Measurements from ENCODE around the gene ANTXR2. TPM values are rescaled to one million over a fixed set of nuclear protein-coding genes. Genes with fewer than 3 reads are reported as not detected.

The ANTXR2 gene
- total RNA-seq, 2 experiments from 2014 or later: 15.0 to 18.0 TPM

DNA sequence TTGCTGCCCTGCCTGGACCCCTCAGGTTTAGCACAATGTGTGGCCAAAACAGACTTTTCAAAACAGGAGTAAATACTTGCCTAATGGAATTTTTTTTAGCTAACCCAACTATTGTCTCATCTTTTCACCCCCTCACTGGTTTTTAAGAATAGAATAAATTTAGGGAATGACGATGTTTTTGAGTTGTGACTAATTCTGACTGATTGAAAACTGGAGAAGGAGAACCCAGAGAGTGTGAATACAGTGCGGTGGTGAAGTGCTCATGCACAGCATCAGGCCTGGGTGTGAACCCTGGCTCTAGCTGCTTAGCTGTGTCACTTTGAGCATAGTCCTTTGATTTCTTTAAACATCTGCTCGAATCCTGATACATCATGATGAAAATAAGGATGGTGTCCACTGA, 10.5 kb downstream of the ANTXR2 start:
- CTCF ChIA-PET: no interaction called here
- DNase-seq (no peak), ATAC-seq (no peak)
- Mint-ChIP-seq H3K4me3 (no peak overlapping the region), H3K27me3 (ENCODE audit: low read depth) (no peaks in the 10 kb centered on the region), H3K4me1 (ENCODE audit: low read depth) (peaks cover 27% of the 10 kb centered on the region), H3K27ac (no peak overlapping the region), H3K36me3 (ENCODE audit: low read depth) (peaks cover 31% of the 10 kb centered on the region), H3K9me3 (ENCODE audit: insufficient read depth) (no peaks in the 10 kb centered on the region)
- POLR2A ChIA-PET: no interaction called here

DNA sequence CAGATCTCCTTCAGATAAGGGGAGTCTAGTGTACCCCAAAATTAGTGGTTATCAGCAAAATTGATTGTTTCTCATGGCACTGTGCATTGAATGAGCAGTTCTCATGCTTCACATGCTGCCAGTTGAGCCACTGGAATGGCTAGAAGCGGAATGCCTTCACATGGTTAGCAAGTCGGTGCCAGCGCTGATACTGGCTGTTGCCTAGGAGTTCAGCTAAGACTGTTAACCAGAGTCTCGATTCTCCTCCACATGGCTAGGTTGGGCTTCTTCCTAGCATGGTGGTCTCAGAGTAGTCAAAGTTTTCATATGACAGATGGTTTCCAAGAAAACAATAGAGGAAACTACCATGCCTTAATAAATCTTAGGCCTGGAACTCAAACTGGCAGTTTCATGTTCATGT, 12.2 kb downstream of the ANTXR2 start:
- ChIA-PET POLR2A (no interaction called here), CTCF (interaction anchor here (1.2 kb wide), 1 partner anchor 66 kb away, joined by 3 read pairs; no protein-coding TSS in a partner anchor)
- H3K9me3 Mint-ChIP-seq (ENCODE audit: insufficient read depth): no peaks in the 10 kb centered on the region
- H3K27me3 Mint-ChIP-seq (ENCODE audit: low read depth): no peaks in the 10 kb centered on the region
- no peak overlapping the region for H3K4me3 Mint-ChIP-seq
- H3K27ac Mint-ChIP-seq: no peak overlapping the region
- ATAC-seq (no peak), DNase-seq (no peak)
- peaks cover 23% of the 10 kb centered on the region for H3K36me3 Mint-ChIP-seq (ENCODE audit: low read depth)
- peaks cover 25% of the 10 kb centered on the region for H3K4me1 Mint-ChIP-seq (ENCODE audit: low read depth)

DNA sequence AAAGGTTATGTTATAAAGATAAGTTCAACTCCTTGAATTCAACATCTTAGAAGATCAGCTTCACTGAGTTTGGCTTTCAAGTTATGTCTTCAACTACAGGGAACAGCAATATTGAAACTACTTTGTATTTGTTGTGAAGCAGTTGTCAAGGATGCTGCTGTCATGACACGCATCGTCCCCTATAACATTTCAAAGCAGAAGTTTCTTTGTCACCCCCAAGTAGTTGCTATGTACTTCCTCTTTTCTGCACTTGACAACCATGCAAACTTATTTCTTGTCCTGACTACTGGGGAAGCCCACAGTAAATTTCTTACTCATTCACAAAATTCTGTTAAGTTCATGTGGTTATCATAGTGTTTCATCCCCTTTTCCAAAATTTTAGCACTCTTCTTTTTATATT, 14.3 kb downstream of the ANTXR2 start:
- POLR2A ChIA-PET: interaction anchor here (1.1 to 1.6 kb wide), 5 partner anchors 11 to 67 kb away, joined by 3 to 6 read pairs (median 5); partner anchors contain the start of gene ANTXR2
- ATAC-seq (peak; percentile 94), DNase-seq (peak; percentile 75)
- CTCF ChIA-PET: interaction anchor here (1.0 to 2.9 kb wide), 7 partner anchors 14 to 144 kb away, joined by 3 to 15 read pairs (median 5); no protein-coding TSS in a partner anchor
- Mint-ChIP-seq H3K9me3 (ENCODE audit: insufficient read depth) (no peaks in the 10 kb centered on the region), H3K27me3 (ENCODE audit: low read depth) (no peaks in the 10 kb centered on the region), H3K27ac (peak overlapping the region; percentile 95), H3K4me1 (ENCODE audit: low read depth) (peaks cover 34% of the 10 kb centered on the region), H3K4me3 (peak overlapping the region; percentile 77), H3K36me3 (ENCODE audit: low read depth) (peaks cover 26% of the 10 kb centered on the region)

- peaks cover 35% of the 10 kb centered on the region for H3K4me1 Mint-ChIP-seq (ENCODE audit: low read depth)
- no peak overlapping the region for H3K4me3 Mint-ChIP-seq
- ATAC-seq: no peak
- H3K36me3 Mint-ChIP-seq (ENCODE audit: low read depth): peaks cover 39% of the 10 kb centered on the region
- H3K27me3 Mint-ChIP-seq (ENCODE audit: low read depth): no peaks in the 10 kb centered on the region
- no peak overlapping the region for H3K27ac Mint-ChIP-seq
- no peak for DNase-seq
- ChIA-PET CTCF (interaction anchor here (1.2 to 1.7 kb wide), 2 partner anchors 9 to 71 kb away, joined by 4 to 5 read pairs; no protein-coding TSS in a partner anchor), POLR2A (no interaction called here)
- no peaks in the 10 kb centered on the region for H3K9me3 Mint-ChIP-seq (ENCODE audit: insufficient read depth)
These were observed 18.7 kb downstream of the ANTXR2 start for GRCh38 chr4:80054375-80054774.

DNA sequence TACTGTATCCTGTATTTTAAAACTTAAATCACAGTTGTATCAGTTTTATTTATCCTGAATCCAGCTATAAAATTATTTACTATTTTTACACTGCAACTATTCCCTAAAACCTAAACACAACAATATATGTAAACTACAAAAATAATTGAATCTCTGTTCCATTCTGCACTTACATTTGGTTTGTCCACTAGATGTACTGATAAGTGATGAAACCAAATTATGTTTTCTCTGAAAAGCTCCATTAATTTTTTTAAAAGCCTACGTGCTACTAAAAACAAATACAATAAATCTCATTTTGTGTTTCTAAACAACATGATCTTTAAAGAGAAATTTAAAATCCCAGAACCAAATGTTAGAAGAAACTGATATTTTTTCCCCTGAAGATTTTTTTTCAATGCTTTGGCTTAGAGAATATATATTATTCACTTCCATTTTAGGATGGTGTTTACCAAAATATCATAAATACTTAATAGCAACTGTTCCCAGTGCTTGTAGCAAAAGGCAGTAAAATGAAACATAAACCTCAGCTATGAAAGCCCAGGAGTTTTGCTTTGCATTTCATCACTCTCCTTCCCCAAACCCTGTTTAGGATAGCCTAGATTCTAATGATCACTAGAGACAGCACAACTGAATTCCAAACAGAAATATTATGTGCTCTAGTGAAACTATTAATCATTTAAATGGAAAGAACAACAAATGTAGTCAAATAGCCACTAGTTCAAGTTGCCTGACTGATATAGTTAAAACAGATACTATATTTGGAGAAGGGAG, 19.7 kb downstream of the ANTXR2 start:
- Mint-ChIP-seq H3K4me1 (ENCODE audit: low read depth) (peaks cover 25% of the 10 kb centered on the region), H3K9me3 (ENCODE audit: insufficient read depth) (no peaks in the 10 kb centered on the region), H3K27ac (no peak overlapping the region), H3K27me3 (ENCODE audit: low read depth) (no peaks in the 10 kb centered on the region), H3K4me3 (no peak overlapping the region), H3K36me3 (ENCODE audit: low read depth) (peaks cover 42% of the 10 kb centered on the region)
- CTCF ChIA-PET: interaction anchor here (1.6 kb wide), 1 partner anchor 18 kb away, joined by 3 read pairs; no protein-coding TSS in a partner anchor
- POLR2A ChIA-PET: no interaction called here
- DNase-seq (no peak), ATAC-seq (no peak)

- CTCF ChIA-PET: no interaction called here
- H3K27me3 Mint-ChIP-seq (ENCODE audit: low read depth): no peaks in the 10 kb centered on the region
- POLR2A ChIA-PET: no interaction called here
- no peaks in the 10 kb centered on the region for H3K9me3 Mint-ChIP-seq (ENCODE audit: insufficient read depth)
- no peak for ATAC-seq
- no peak overlapping the region for H3K4me3 Mint-ChIP-seq
- no peak overlapping the region for H3K27ac Mint-ChIP-seq
- peaks cover 12% of the 10 kb centered on the region for H3K4me1 Mint-ChIP-seq (ENCODE audit: low read depth)
- peaks cover 43% of the 10 kb centered on the region for H3K36me3 Mint-ChIP-seq (ENCODE audit: low read depth)
- DNase-seq: no peak
These were observed 23.1 kb downstream of the ANTXR2 start for GRCh38 chr4:80049813-80050534.

DNA sequence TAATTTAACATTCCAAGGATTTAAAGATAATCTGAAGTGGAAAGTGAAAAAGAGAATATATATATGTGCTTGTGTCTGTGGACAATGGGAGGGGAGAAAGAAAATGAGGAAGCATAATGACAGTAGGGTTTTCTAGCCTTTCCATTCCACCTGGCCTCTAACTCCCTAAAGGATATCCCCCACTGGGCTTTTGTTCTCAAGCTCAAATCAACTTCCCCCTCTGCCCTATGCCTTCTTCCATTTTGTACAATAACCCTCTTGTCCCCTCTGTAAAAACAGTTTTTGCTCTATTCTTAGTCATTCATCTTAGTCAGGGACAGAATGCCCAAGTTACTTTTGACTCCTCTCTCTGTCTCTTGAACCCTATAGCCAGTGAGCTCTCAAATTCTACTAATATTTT, 23.6 kb downstream of the ANTXR2 start:
- no peak overlapping the region for H3K4me3 Mint-ChIP-seq
- peaks cover 10% of the 10 kb centered on the region for H3K4me1 Mint-ChIP-seq (ENCODE audit: low read depth)
- peaks cover 40% of the 10 kb centered on the region for H3K36me3 Mint-ChIP-seq (ENCODE audit: low read depth)
- ATAC-seq (no peak), DNase-seq (no peak)
- ChIA-PET CTCF (no interaction called here), POLR2A (no interaction called here)
- H3K9me3 Mint-ChIP-seq (ENCODE audit: insufficient read depth): no peaks in the 10 kb centered on the region
- no peaks in the 10 kb centered on the region for H3K27me3 Mint-ChIP-seq (ENCODE audit: low read depth)
- H3K27ac Mint-ChIP-seq: no peak overlapping the region

- Mint-ChIP-seq H3K4me3 (no peak overlapping the region), H3K36me3 (ENCODE audit: low read depth) (peaks cover 27% of the 10 kb centered on the region), H3K27me3 (ENCODE audit: low read depth) (no peaks in the 10 kb centered on the region), H3K27ac (no peak overlapping the region), H3K4me1 (ENCODE audit: low read depth) (no peaks in the 10 kb centered on the region), H3K9me3 (ENCODE audit: insufficient read depth) (no peaks in the 10 kb centered on the region)
- ATAC-seq: no peak
- DNase-seq: no peak
- ChIA-PET POLR2A (no interaction called here), CTCF (interaction anchor here (1.3 to 1.6 kb wide), 2 partner anchors 9 to 12 kb away, joined by 3 to 5 read pairs; no protein-coding TSS in a partner anchor)
These were observed 27.2 kb downstream of the ANTXR2 start for GRCh38 chr4:80045786-80046185.

DNA sequence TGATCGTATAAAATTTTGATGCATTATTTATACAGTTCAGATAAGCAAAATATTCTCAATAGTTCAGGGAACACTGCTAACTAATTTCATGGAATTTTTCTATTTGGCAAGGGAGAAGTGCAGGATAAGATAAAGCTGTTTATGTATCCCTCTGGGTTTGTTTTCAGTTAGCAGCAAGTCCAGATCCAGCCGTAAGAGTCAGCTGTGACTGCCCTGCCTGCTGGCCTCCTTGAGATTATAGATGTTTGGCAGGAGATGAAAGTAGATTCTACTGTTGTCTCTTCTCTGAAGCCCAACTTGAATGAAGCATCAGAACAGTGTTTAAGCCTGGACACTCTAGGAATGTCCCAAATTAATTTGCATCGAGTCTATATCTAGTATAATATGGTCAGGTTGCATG, 29.5 kb downstream of the ANTXR2 start:
- no peaks in the 10 kb centered on the region for H3K4me1 Mint-ChIP-seq (ENCODE audit: low read depth)
- H3K9me3 Mint-ChIP-seq (ENCODE audit: insufficient read depth): no peaks in the 10 kb centered on the region
- ATAC-seq: no peak
- no peak overlapping the region for H3K27ac Mint-ChIP-seq
- peaks cover 28% of the 10 kb centered on the region for H3K36me3 Mint-ChIP-seq (ENCODE audit: low read depth)
- CTCF ChIA-PET: interaction anchor here (1.1 kb wide), 1 partner anchor 10 kb away, joined by 5 read pairs; no protein-coding TSS in a partner anchor
- no peak overlapping the region for H3K4me3 Mint-ChIP-seq
- DNase-seq: no peak
- POLR2A ChIA-PET: no interaction called here
- no peaks in the 10 kb centered on the region for H3K27me3 Mint-ChIP-seq (ENCODE audit: low read depth)

- H3K4me1 Mint-ChIP-seq (ENCODE audit: low read depth): peaks cover 6% of the 10 kb centered on the region
- DNase-seq (no peak), ATAC-seq (no peak)
- POLR2A ChIA-PET: no interaction called here
- peaks cover 30% of the 10 kb centered on the region for H3K36me3 Mint-ChIP-seq (ENCODE audit: low read depth)
- no peak overlapping the region for H3K4me3 Mint-ChIP-seq
- H3K27ac Mint-ChIP-seq: no peak overlapping the region
- CTCF ChIA-PET: interaction anchor here (1.1 kb wide), 1 partner anchor 9 kb away, joined by 5 read pairs; no protein-coding TSS in a partner anchor
- H3K9me3 Mint-ChIP-seq (ENCODE audit: insufficient read depth): no peaks in the 10 kb centered on the region
- no peaks in the 10 kb centered on the region for H3K27me3 Mint-ChIP-seq (ENCODE audit: low read depth)
These were observed 30.2 kb downstream of the ANTXR2 start for GRCh38 chr4:80042821-80043220.

DNA sequence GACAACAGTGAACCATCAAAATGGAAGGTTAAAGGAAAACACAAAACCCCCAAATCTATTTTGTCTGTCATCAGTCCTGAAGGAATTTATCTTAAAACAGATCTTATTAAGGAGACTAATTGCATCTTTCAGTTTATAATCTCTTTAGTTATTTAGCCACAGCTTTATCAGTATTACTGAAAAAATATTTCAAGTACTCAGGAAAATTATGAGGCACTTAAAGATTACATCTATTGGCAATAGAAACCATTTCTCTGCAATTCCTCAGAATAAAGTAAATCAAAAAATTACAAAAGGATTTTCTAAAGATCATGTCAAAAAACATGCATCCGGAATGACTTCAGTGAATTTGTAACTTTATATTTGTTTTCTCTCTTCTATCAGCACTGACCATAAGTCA, 35.2 kb downstream of the ANTXR2 start:
- POLR2A ChIA-PET: no interaction called here

More for the DNA sequence above, 35.2 kb downstream of the ANTXR2 start:
- CTCF ChIA-PET: interaction anchor here (1.4 kb wide), 1 partner anchor 40 kb away, joined by 3 read pairs; no protein-coding TSS in a partner anchor
- peaks cover 34% of the 10 kb centered on the region for H3K36me3 Mint-ChIP-seq (ENCODE audit: low read depth)
- H3K27ac Mint-ChIP-seq: no peak overlapping the region
- no peak for DNase-seq
- ATAC-seq: no peak
- no peak overlapping the region for H3K4me3 Mint-ChIP-seq
- no peaks in the 10 kb centered on the region for H3K27me3 Mint-ChIP-seq (ENCODE audit: low read depth)
- no peaks in the 10 kb centered on the region for H3K9me3 Mint-ChIP-seq (ENCODE audit: insufficient read depth)
- peaks cover 36% of the 10 kb centered on the region for H3K4me1 Mint-ChIP-seq (ENCODE audit: low read depth)

Measured in activated CD8-positive, alpha-beta T cell treated with anti-CD3 and anti-CD28 coated beads, Interleukin-2, amount 10 ng/mL, durations not matched to agents 7 days and 5 days (primary cell).